ENCODE results near the gene PCSK5. TPM values are rescaled to one million over a fixed set of nuclear protein-coding genes. Genes with fewer than 3 reads are reported as not detected.

PCSK5 gene
- total RNA-seq, 1 donor from 2014 or later: 30.7 TPM

DNA sequence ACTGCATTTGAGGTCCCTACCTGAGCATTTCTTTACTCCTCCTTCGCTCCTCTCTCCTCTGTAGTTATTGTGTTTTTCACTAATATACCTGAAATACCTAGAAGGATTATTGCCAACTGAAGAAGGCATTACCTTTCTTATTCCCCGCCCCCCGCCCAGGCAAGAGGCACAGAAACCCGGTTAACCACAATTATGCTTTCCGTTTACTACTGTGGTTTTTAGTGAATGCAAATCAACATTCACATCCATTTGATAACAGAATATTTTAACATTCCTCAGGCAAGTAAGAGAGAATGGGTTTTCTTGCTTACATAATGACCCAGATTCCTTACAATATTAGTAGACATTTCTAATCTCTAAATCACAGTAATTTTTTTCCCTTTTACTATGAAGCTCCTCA, 136.9 kb downstream of the PCSK5 start:
- Mint-ChIP-seq H3K4me1 (ENCODE audit: unreplicated experiment) (peaks cover 16% of the 10 kb centered on the region), H3K27ac (no peak overlapping the region), H3K4me3 (no peak overlapping the region), H3K27me3 (no peaks in the 10 kb centered on the region), H3K9me3 (no peaks in the 10 kb centered on the region), H3K36me3 (peaks cover 16% of the 10 kb centered on the region)
- TF ChIP-seq, protein P1, sequence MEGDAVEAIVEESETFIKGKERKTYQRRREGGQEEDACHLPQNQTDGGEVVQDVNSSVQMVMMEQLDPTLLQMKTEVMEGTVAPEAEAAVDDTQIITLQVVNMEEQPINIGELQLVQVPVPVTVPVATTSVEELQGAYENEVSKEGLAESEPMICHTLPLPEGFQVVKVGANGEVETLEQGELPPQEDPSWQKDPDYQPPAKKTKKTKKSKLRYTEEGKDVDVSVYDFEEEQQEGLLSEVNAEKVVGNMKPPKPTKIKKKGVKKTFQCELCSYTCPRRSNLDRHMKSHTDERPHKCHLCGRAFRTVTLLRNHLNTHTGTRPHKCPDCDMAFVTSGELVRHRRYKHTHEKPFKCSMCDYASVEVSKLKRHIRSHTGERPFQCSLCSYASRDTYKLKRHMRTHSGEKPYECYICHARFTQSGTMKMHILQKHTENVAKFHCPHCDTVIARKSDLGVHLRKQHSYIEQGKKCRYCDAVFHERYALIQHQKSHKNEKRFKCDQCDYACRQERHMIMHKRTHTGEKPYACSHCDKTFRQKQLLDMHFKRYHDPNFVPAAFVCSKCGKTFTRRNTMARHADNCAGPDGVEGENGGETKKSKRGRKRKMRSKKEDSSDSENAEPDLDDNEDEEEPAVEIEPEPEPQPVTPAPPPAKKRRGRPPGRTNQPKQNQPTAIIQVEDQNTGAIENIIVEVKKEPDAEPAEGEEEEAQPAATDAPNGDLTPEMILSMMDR (conservative IDR thresholded peaks at IDR 0.05): no peak
- no peak for DNase-seq (ENCODE audit: extremely low spot score, unreplicated experiment)

DNA sequence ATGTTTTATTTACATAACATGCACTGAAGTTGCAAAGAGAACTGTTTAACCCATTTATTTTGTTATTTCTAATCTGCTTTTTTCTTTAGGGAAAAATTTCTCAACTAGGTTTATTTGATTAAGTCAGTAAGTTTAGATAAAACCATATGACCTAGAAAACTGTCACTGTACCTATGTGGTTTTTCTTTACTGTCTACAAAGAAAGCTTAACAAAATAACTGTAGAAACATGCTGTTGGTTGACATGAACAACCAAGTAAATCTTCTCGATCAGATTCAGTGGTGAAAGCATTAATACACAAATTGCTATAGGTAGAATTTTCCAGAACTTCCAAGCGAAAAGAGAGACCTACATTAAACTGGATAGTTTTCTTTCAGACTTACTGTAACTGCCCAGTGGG, 137.4 kb downstream of the PCSK5 start:
- H3K4me1 Mint-ChIP-seq (ENCODE audit: unreplicated experiment): peaks cover 16% of the 10 kb centered on the region
- TF ChIP-seq, protein P1 (conservative IDR thresholded peaks at IDR 0.05): no peak
- H3K36me3 Mint-ChIP-seq: peaks cover 16% of the 10 kb centered on the region
- no peak overlapping the region for H3K27ac Mint-ChIP-seq
- DNase-seq (ENCODE audit: extremely low spot score, unreplicated experiment): no peak
- no peaks in the 10 kb centered on the region for H3K27me3 Mint-ChIP-seq
- no peak overlapping the region for H3K4me3 Mint-ChIP-seq
- no peaks in the 10 kb centered on the region for H3K9me3 Mint-ChIP-seq

DNA sequence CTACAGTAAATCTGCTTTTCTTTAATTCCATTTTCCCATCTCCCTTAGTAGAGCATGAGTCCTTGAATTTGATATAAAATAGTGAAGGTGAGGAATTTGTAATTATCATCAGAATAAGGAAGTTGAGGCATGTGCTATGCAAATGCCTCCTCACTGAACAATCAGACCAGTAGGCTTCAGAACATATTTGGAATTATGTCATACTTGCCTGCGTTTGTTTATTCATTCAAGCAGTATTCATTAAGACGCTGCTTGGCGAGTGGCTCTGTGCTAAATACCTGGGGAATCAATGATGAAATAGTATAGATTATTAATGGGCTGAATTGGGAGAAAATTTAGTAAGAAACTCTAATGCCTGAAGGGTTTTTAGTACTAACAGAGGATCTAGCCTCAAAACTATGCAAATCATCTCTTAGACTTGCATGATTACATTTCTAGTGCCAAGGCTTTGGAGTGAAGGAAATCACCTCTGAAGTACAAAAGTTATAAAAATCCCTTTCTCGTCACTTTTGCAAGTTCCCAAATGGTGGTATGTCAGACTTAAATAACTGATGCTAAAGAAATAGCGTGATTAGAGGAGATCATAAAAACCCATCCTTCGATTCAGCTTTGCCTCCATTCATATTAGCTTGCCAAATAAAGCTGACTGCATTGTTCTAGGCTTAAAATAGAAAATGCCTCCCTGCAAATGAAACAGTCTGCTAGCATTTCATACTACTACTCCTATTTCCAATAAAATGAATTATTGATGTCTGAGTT, 141.7 kb downstream of the PCSK5 start:
- TF ChIP-seq, protein P1 (conservative IDR thresholded peaks at IDR 0.05): no peak
- H3K4me3 Mint-ChIP-seq: no peak overlapping the region
- peaks cover 4% of the 10 kb centered on the region for H3K9me3 Mint-ChIP-seq
- peaks cover 23% of the 10 kb centered on the region for H3K36me3 Mint-ChIP-seq
- H3K27me3 Mint-ChIP-seq: no peaks in the 10 kb centered on the region
- no peak overlapping the region for H3K27ac Mint-ChIP-seq
- H3K4me1 Mint-ChIP-seq (ENCODE audit: unreplicated experiment): peaks cover 5% of the 10 kb centered on the region
- no peak for DNase-seq (ENCODE audit: extremely low spot score, unreplicated experiment)

DNA sequence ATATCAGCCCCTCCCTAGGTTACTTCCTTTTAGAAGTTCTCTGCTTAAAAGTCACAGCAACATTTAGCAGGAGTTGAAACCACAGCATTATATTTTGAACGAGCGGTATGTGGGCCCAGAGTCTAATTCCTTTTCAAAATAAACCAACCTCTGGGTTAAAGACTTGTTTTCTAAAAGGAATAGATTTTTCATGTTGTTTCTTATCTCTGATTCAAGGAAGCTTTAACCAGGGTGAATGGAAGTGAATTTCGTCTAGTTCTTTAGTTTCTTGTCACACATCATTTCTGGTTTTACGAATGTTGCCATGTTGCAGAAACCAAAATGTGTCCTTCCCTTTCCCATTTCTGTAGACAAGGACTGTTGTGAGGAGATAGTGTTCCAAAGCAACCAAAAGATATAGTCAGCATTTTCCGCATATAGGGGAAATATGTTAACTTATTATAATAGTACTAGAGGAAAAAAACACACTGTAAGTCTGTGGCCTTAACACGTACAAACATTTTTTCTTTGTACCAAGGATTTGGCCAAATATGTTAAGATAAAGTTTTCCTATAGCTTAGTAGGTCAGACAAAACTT, 142.4 kb downstream of the PCSK5 start:
- TF ChIP-seq, protein P1 (conservative IDR thresholded peaks at IDR 0.05): no peak
- no peak overlapping the region for H3K4me3 Mint-ChIP-seq
- peaks cover 5% of the 10 kb centered on the region for H3K4me1 Mint-ChIP-seq (ENCODE audit: unreplicated experiment)
- peaks cover 4% of the 10 kb centered on the region for H3K9me3 Mint-ChIP-seq
- H3K36me3 Mint-ChIP-seq: peaks cover 24% of the 10 kb centered on the region
- no peak for DNase-seq (ENCODE audit: extremely low spot score, unreplicated experiment)
- H3K27me3 Mint-ChIP-seq: no peaks in the 10 kb centered on the region
- H3K27ac Mint-ChIP-seq: no peak overlapping the region

DNA sequence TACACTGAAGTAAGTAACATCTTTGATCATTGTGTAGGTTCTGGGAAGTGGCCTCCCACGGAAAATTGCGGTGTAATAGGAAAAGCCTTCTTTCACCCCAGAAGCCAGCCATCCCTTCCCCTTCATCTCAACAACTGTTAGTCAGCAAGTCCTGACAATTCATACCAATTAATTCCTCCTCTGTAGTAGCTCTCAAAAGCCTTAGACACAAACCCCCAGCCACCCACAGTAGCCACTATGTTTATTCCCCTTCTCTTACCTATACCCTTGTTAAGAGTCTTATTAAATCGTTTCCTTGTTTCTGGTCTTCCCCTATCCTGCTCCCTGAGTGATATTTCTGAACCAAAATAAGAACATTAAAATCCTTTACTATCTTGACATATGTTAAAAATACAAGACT, 143.6 kb downstream of the PCSK5 start:
- H3K4me1 Mint-ChIP-seq (ENCODE audit: unreplicated experiment): peaks cover 5% of the 10 kb centered on the region
- peaks cover 28% of the 10 kb centered on the region for H3K36me3 Mint-ChIP-seq
- H3K4me3 Mint-ChIP-seq: no peak overlapping the region
- H3K27me3 Mint-ChIP-seq: no peaks in the 10 kb centered on the region
- no peak overlapping the region for H3K27ac Mint-ChIP-seq
- peaks cover 4% of the 10 kb centered on the region for H3K9me3 Mint-ChIP-seq
- DNase-seq (ENCODE audit: extremely low spot score, unreplicated experiment): no peak
- TF ChIP-seq, protein P1 (conservative IDR thresholded peaks at IDR 0.05): no peak
